Measurements from ENCODE around the gene CEMP1.

The CEMP1 gene

DNA sequence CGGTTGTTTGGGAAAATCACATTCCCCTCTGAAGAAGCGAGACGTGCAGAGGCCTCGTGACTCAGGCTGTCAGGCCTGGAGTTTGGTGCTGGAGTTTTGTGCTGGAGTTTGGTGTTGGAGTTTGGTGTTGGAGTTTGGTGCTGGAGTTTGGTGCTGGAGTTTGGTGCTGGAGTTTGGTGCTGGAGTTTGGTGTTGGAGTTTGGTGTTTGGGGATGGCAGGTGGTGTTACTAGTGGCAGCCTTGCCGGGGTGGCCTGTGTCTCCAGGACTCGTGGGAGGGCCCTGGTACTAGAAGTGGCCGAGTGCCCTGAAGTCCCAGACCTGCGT lies 43.7 kb downstream of the CEMP1 start:
- no peak overlapping the region for H3K4me3 ChIP-seq (replicated peaks; ENCODE audit: insufficient read depth, low read length)
- TF ChIP-seq CTCF (IDR thresholded peaks at IDR 0.05; ENCODE audit: insufficient read depth, low read length) (no peak), GABPA (IDR thresholded peaks at IDR 0.05; ENCODE audit: low read depth) (no peak), POLR2AphosphoS5 (IDR thresholded peaks at IDR 0.05; ENCODE audit: low read depth) (no peak), REST (IDR thresholded peaks at IDR 0.05; ENCODE audit: insufficient replicate concordance, low read depth) (no peak), SPI1 (IDR thresholded peaks at IDR 0.05; ENCODE audit: borderline replicate concordance, low read depth) (no peak)
- no peak for DNase-seq (ENCODE audit: low read depth in 1 of 2, low spot score in 1 of 2)
- no peaks in the 10 kb centered on the region for H3K27me3 ChIP-seq (ENCODE audit: insufficient read depth, poor library complexity, severe bottlenecking)
- H3K27ac ChIP-seq (replicated peaks), result no peak overlapping the region

DNA sequence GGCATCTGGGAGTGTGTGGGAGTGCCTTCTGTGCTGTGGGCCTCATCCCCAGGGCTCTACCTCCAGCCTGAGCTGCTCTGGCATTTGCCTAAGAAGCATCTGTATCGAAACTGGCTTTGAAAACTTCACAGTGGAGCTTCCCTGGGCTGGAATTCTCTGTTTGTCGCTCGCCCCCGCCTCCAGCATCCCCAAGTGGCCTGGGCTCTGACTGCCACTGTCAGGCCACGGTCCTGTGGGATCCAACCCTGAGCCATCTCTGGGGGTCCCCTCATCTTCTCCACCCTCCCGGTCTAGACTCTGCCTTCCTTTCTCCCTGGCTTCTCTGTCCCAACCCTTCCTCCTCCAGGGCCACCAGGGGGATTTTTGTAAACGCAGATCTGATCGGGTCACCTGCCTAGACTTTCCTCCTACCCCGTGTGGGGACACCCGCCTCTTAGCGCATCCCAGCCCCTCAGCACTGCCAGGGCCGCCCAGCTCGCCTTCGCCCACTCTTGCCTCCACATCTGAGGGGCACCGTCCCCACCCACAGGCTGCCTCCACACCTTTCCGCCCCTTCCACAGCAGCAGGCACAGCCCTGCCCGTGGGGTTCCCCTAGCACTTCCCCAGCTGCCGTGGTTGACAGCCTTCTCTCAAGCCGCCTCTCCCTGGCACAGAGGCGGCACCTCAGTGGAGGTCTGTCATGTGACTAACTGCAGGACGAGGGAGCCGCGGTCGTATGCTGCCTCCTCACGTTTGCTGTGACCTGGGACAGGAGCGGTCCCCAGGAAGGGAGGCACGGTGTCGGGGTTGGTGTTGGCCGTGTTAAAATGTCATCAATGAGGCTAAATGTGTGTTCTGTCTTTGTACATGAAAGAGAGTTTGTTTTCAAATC lies 44.3 kb downstream of the CEMP1 start:
- Histone ChIP-seq H3K4me3 (replicated peaks; ENCODE audit: insufficient read depth, low read length) (no peak overlapping the region), H3K27ac (replicated peaks) (no peak overlapping the region)

More for the DNA sequence above, 44.3 kb downstream of the CEMP1 start:
- no peaks in the 10 kb centered on the region for H3K27me3 ChIP-seq (ENCODE audit: insufficient read depth, poor library complexity, severe bottlenecking)
- peak; percentile 47 to 87 for DNase-seq (ENCODE audit: low read depth in 1 of 2, low spot score in 1 of 2)
- no peak for TF ChIP-seq CTCF (IDR thresholded peaks at IDR 0.05; ENCODE audit: insufficient read depth, low read length)
- TF ChIP-seq REST (IDR thresholded peaks at IDR 0.05; ENCODE audit: insufficient replicate concordance, low read depth), result no peak
- TF ChIP-seq SPI1 (IDR thresholded peaks at IDR 0.05; ENCODE audit: borderline replicate concordance, low read depth), result peak; percentile 60; the same call in 1 of the 2 replicates
